Effector memory CD4-positive, alpha-beta T cell (primary cell): ENCODE measurements around the gene COLGALT1.
"Not testable (repeated sequence)": the region's sequence is repeated elsewhere in the genome, so short reads cannot be mapped to it uniquely, and the experiment has no call there.

Experiments used
- DNase-seq, 3 donors: peaks; one replicate each; pipeline ENCODE4 v3.0.0-alpha.2; 2020
- H3K27ac ChIP-seq: 2 replicates; pipeline ENCODE4 v1.7.0; 2013; ENCODE audit warnings: mild to moderate bottlenecking, low read length, moderate library complexity; ENCODE audit not compliant: insufficient read depth, poor library complexity, severe bottlenecking
- H3K27me3 ChIP-seq: replicated peaks from 2 replicates; pipeline ENCODE4 v1.7.0; 2013; ENCODE audit warnings: mild to moderate bottlenecking, low read length; ENCODE audit not compliant: insufficient read depth, control insufficient read depth, poor library complexity, severe bottlenecking
- H3K36me3 ChIP-seq: 2 replicates; pipeline ENCODE4 v1.7.0; 2013; ENCODE audit warnings: mild to moderate bottlenecking, low read length, moderate library complexity; ENCODE audit not compliant: control insufficient read depth, insufficient read depth
- H3K4me1 ChIP-seq: 2 replicates; pipeline ENCODE4 v1.7.0; 2013; ENCODE audit warnings: low read length, mild to moderate bottlenecking; ENCODE audit not compliant: control insufficient read depth, insufficient read depth, poor library complexity, severe bottlenecking
- H3K4me3 ChIP-seq: 2 replicates; pipeline ENCODE4 v1.7.0; 2013; ENCODE audit warnings: low read length, low read depth, mild to moderate bottlenecking; ENCODE audit not compliant: insufficient read depth, poor library complexity, severe bottlenecking
- H3K9me3 ChIP-seq: 2 replicates; pipeline ENCODE4 v1.7.0; 2013; ENCODE audit warnings: mild to moderate bottlenecking, low read length, moderate library complexity; ENCODE audit not compliant: control insufficient read depth

Gene COLGALT1

DNA sequence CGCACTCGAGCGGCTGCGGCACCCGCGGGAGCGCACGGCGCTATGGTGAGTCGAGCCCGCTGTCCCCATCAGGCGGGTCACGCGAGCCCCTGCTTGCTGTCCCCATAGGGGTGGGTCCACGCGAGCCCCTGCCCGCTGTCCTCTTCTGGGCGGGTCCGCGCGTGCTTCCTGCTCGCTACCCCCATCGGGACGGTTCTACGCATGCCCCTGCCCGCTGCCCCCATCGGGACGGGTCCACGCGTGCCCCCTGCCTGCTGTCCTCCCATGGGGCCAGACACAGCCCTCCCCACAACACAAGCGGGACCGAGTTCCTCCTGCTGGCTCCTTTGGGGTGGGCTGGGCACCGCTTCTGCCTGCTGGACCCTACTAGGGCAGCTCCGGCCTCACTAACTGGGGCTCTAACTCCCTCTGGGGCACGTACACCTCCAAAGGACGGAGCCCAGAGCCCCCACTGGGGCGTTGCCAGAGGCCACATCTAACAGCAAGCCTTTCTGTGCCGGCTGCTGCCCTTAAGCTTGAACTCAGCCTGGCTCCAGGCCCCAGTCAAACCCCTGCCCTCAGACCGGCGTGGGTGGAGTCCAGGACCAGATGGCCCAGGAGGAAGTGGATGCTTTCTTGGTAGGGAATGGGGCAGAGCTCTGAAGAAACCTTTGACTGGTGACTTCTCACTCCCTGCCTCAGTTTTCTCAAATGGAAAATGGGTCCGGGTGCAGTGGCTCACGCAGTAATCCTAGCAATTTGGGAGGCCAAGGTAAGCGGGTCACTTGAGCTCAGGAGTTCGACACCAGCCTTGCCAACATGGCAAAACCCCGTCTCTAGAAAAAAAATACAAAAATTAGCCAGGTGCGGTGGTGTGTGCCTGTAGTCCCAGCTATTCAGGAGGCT lies 722 bp downstream of the COLGALT1 start:
- Histone ChIP-seq H3K9me3 (no peaks in the 10 kb centered on the region), H3K27me3 (no peaks in the 10 kb centered on the region), H3K36me3 (peaks cover 17% of the 10 kb centered on the region), H3K27ac (peak overlapping the region; percentile 57), H3K4me3 (peak overlapping the region; percentile 91), H3K4me1 (peaks cover 13% of the 10 kb centered on the region)
- peak in 1 of 3 donors; percentile 23 for DNase-seq

DNA sequence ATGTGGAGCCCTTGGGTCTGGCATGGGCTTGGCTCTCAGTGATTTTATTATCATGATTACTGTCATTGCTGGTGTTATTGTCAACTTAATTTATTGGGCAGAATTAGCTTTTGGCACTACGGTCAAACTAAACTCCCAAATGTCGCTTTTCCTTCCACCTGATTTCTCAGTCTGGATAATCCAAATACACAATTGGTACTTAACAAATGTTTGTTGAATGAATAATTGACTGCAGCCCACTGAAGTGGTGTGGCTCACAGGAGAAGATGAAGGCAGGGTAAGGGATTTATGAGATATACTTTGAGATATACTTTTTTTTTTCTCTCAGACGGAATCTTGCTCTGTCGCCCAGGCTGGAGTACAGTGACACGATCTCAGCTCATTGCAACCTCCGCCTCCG lies 1.5 kb downstream of the COLGALT1 start:
- H3K9me3 ChIP-seq = no peaks in the 10 kb centered on the region
- H3K27me3 ChIP-seq = no peaks in the 10 kb centered on the region
- H3K36me3 ChIP-seq = peaks cover 24% of the 10 kb centered on the region
- H3K4me3 ChIP-seq = peak overlapping the region; percentile 91
- DNase-seq = no peak
- H3K27ac ChIP-seq = no peak overlapping the region
- peaks cover 13% of the 10 kb centered on the region for H3K4me1 ChIP-seq

DNA sequence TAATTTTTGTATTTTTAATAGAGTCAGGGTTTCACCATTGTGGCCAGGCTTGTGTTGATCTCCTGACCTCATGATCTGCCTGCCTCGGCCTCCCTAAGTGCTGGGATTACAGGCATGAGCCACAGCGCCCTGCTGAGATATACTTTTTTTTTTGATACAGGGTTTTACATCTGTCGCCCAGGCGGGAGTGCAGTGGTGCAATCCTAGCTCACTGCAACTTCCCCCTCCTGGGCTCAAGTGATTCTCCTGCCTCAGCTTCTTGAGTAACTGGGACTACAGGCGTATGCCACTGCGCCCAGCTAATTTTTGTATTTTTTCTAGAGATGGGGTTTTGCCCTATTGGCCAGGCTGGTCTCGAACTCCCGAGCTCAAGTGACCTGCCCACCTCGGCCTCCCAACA lies 2.0 kb downstream of the COLGALT1 start:
- no peak overlapping the region for H3K27ac ChIP-seq
- H3K4me3 ChIP-seq = no peak overlapping the region
- no peak for DNase-seq
- peaks cover 13% of the 10 kb centered on the region for H3K4me1 ChIP-seq
- H3K9me3 ChIP-seq = no peaks in the 10 kb centered on the region
- peaks cover 26% of the 10 kb centered on the region for H3K36me3 ChIP-seq
- H3K27me3 ChIP-seq = no peaks in the 10 kb centered on the region

DNA sequence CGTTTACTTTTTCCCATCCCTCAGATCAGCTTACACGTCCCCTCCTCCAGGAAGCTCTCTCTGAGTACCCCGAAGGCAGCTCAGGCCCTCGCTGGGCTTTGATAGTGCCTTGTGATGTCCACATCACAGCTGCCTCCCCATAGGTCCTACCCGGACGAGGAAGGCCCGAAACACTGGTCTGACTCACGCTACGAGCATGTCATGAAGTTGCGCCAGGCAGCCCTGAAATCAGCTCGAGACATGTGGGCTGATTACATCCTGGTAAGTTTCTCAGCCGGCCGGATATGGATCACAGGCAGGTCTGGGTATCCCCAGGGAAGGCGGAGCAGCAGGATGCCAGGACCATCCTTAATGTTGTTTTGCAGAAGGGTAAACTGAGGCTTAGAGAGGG lies 4.8 kb downstream of the COLGALT1 start:
- Histone ChIP-seq H3K27me3 (no peaks in the 10 kb centered on the region), H3K4me1 (peaks cover 9% of the 10 kb centered on the region), H3K36me3 (peaks cover 42% of the 10 kb centered on the region), H3K27ac (no peak overlapping the region), H3K9me3 (no peaks in the 10 kb centered on the region), H3K4me3 (no peak overlapping the region)
- no peak for DNase-seq

DNA sequence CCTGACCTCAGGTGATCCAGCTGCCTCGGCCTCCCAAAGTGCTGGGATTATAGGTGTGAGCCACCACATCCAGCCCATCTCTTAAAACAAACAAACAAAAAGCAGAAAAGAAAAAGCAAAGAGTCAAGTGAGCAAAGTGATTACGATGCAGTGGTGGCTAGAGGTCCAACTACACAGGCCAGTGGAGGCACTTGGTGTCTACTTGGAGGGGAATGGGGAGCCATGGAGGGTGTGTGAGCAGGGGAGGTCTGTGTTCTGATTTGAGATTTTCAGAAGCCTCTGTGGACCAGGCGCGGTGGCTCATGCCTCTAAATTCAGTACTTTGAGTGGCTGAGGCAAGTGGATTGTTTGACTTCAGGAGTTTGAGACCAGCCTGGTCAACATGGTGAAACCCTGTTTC lies 6.6 kb downstream of the COLGALT1 start:
- H3K9me3 ChIP-seq = no peaks in the 10 kb centered on the region
- peaks cover 52% of the 10 kb centered on the region for H3K36me3 ChIP-seq
- H3K27ac ChIP-seq = no peak overlapping the region
- no peak for DNase-seq
- no peaks in the 10 kb centered on the region for H3K4me1 ChIP-seq
- H3K4me3 ChIP-seq = no peak overlapping the region
- H3K27me3 ChIP-seq = no peaks in the 10 kb centered on the region

DNA sequence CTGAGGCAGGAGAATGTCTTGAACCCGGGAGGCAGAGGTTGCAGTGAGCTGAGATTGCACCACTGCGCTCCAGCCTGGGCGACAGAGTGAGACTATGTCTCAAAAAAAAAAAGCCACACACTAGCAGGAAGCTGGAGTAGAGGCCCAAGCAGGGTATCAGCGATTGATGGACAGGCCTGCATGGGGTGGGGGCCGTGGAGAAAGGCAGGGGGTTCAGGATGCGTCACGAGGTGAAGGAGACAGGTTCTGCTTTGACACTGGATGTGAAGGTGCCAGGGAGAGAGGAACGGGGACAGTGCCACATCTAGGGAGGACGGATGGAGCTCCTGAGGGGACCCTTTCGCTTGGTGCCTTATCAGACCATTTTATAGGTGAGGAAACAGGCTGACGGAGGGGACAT lies 7.1 kb downstream of the COLGALT1 start:
- H3K9me3 ChIP-seq = no peaks in the 10 kb centered on the region
- DNase-seq = no peak
- no peaks in the 10 kb centered on the region for H3K4me1 ChIP-seq
- H3K36me3 ChIP-seq = peaks cover 57% of the 10 kb centered on the region
- H3K27me3 ChIP-seq = no peaks in the 10 kb centered on the region
- no peak overlapping the region for H3K4me3 ChIP-seq
- no peak overlapping the region for H3K27ac ChIP-seq

DNA sequence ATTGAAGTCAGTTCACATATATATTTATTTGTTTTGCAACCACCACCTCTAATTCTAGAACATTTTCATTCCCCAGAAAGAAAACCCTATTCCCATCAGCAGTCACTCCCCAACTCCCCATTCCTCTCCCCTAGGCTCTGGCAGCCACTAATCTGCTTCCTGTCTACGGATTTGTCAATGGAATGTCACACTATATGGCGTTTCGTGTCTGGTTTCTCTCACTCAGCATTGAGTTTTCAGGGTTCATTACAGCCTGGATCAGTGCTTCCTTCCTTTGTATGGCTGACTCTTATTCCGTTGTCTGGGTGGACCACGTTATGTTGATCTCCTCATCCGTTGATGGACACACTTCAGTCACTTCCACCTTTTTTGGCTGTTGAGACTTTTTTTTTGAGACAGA lies 9.3 kb downstream of the COLGALT1 start:
- H3K27ac ChIP-seq = no peak overlapping the region
- DNase-seq = no peak
- H3K36me3 ChIP-seq = peaks cover 70% of the 10 kb centered on the region
- no peaks in the 10 kb centered on the region for H3K4me1 ChIP-seq
- H3K4me3 ChIP-seq = no peak overlapping the region
- no peaks in the 10 kb centered on the region for H3K9me3 ChIP-seq
- no peaks in the 10 kb centered on the region for H3K27me3 ChIP-seq

DNA sequence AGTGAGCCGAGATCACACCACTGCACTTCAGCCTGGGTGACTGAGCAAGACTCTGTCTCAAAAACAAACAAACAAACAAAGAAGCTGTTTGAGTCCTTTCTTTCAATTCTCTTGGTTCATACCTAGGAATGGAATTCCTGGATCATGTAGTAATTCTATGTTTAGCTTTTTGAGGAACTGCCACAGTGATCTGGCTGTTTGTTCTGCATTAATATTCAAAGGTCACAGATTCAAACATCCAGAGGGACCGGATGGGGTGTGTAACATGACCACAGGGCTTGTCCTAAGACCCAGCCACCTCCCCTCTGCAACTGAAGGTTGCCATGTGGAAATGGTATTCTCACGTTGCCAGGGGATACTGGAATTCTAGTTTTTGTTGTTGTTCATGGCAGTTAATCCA lies 10.2 kb downstream of the COLGALT1 start:
- Histone ChIP-seq H3K27ac (no peak overlapping the region), H3K4me3 (no peak overlapping the region), H3K27me3 (no peaks in the 10 kb centered on the region), H3K4me1 (no peaks in the 10 kb centered on the region), H3K36me3 (peaks cover 65% of the 10 kb centered on the region), H3K9me3 (no peaks in the 10 kb centered on the region)
- no peak for DNase-seq

DNA sequence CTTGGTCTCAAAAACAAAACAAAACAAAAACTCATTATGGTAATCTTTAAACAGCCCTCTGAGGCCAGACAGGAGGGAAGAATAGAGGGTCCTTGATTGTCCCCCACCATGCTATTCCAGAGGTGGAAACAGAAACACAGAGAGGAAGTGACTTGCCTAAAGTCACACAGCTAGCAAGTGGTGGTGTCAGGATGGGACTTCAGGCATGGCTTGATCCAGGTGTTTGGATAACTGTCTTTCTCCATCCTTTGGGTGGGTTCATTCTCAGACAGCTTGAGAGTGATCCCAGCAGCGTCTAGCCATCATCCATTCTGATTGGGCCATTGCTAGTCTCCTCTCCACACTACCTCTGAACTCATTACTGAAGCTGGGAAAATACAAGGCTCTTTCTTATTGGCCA lies 12.5 kb downstream of the COLGALT1 start:
- Histone ChIP-seq H3K4me3 (no peak overlapping the region), H3K36me3 (peaks cover 71% of the 10 kb centered on the region), H3K4me1 (no peaks in the 10 kb centered on the region), H3K27me3 (no peaks in the 10 kb centered on the region), H3K27ac (no peak overlapping the region), H3K9me3 (no peaks in the 10 kb centered on the region)
- DNase-seq = no peak

DNA sequence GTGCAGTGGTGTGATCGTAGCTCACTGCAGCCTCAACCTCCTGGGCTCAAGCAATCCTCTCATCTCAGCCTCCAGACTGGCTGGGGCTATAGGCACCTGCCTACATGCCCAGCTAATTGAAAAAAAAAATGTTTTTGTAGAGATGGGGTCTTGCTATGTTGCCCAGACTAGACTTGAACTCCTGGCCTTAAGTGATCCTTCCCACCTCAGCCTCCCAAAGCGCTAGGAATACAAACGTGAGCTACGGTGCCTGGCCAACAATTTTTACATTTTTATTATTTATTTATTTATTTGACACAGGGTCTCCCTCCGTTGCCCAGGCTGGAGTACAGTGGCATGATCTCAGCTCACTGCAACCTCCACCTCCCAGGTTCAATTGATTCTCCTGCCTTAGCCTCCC lies 14.8 kb downstream of the COLGALT1 start:
- not testable (repeated sequence) for H3K4me1 ChIP-seq, H3K4me3 ChIP-seq, H3K9me3 ChIP-seq, H3K27me3 ChIP-seq, DNase-seq, H3K27ac ChIP-seq
- peaks cover 62% of the 10 kb centered on the region for H3K36me3 ChIP-seq
